ENCODE results near the gene STX3. TPM values are rescaled to one million over a fixed set of nuclear protein-coding genes. Genes with fewer than 3 reads are reported as not detected.

The STX3 gene
- total and polyA plus RNA-seq, 2 of the 13 experiments (the other 11 are each of a cell fraction or from before 2014, with no cell fraction given): 16.5 to 24.0 TPM

- TF ChIP-seq ZNF609 (CRISPR knock-in tag; IDR thresholded peaks at IDR 0.05; ENCODE audit: borderline replicate concordance) (no peak), ZNF841 (CRISPR knock-in tag; IDR thresholded peaks at IDR 0.05; ENCODE audit: borderline replicate concordance) (no peak), MYPOP (CRISPR knock-in tag; IDR thresholded peaks at IDR 0.05) (no peak), ATM (IDR thresholded peaks at IDR 0.05; ENCODE audit: borderline replicate concordance) (no peak), NONO (IDR thresholded peaks at IDR 0.05) (no peak), NONO (CRISPR knock-in tag; conservative IDR thresholded peaks at IDR 0.05) (no peak)
Measured at GRCh38 chr11:59804061-59804460, 48.9 kb downstream of the STX3 start (continued).

- CTCF ChIA-PET (ENCODE audit: low intra/inter-chr PET ratio, low total read pairs): no interaction called here
- FAIRE-seq (no peak), DNase-seq (ENCODE audit: low spot score) (peak; percentile 50), ATAC-seq (no peak)
- H3K4me3 ChIP-seq (replicated peaks in 1 of 3; ENCODE audit: insufficient read depth in 1 of 3, low read depth in 2 of 3, low read length in 3 of 3): no peak overlapping the region
- H3K36me3 ChIP-seq (replicated peaks in 1 of 2; ENCODE audit: control insufficient read depth in 1 of 2, insufficient read depth in 2 of 2, low read length in 2 of 2): peaks cover 7 to 25% of the 10 kb centered on the region in 2 experiments
- no peak overlapping the region; the same call in 1 of the 2 replicates for H3K4me2 ChIP-seq (ENCODE audit: low read depth, low read length)
- peaks cover 39% of the 10 kb centered on the region for H3K4me1 ChIP-seq (ENCODE audit: insufficient read depth, low read length)
- no peaks in the 10 kb centered on the region for H3K9me3 ChIP-seq (ENCODE audit: low read length)
- intact Hi-C loops (cut with micrococcal nuclease; ENCODE audit: unreplicated experiment) (loop anchor here (10.0 kb wide), 1 partner anchor 142 kb away; the partner anchor contains the start of gene PATL1), in situ Hi-C loops (cut with HindIII; ENCODE audit: extremely low pct_ligation_motif_present, low pct_unique_long_range_greater_than_20kb) (loop anchor here (10.0 kb wide), 1 partner anchor 132 kb away; no protein-coding TSS in a partner anchor)
- POLR2A ChIA-PET: interaction anchor here (1.5 kb wide), 1 partner anchor 20 kb away, joined by 3 read pairs; no protein-coding TSS in a partner anchor
- H3K79me2 ChIP-seq (ENCODE audit: insufficient read depth, low read length): peaks cover 4% of the 10 kb centered on the region
- TF ChIP-seq DRAP1 (CRISPR knock-in tag; IDR thresholded peaks at IDR 0.05) (no peak), GABPA (IDR thresholded peaks at IDR 0.05; ENCODE audit: low read depth, low read length) (no peak), GABPA (CRISPR knock-in tag; IDR thresholded peaks at IDR 0.05; ENCODE audit: low read depth) (peak; percentile 33; the same call in 1 of the 2 replicates), ZNF530 (CRISPR knock-in tag; IDR thresholded peaks at IDR 0.05; ENCODE audit: low read depth) (no peak), UBTF (CRISPR knock-in tag; IDR thresholded peaks at IDR 0.05) (no peak), ZNF629 (CRISPR knock-in tag; conservative IDR thresholded peaks at IDR 0.05) (peak; percentile 71), HNF4A (CRISPR knock-in tag; IDR thresholded peaks at IDR 0.05) (peak; percentile 65), NR2F1 (CRISPR knock-in tag; IDR thresholded peaks at IDR 0.05) (0 out of 4 replicates have a peak, but pooled peaks of 1 of the 2 experiments have one; percentile 17)
- WGBS (ENCODE audit: low lambda C conversion rate): 90% methylated on average over 1 of the region's 1 CpG
- no peak overlapping the region for H2AFZ ChIP-seq (ENCODE audit: low read length)
- H3K9ac ChIP-seq (ENCODE audit: insufficient read depth, low read depth, low read length): no peak overlapping the region
- peak overlapping the region; percentile 4 for H3K27ac ChIP-seq (ENCODE audit: extremely low read length, insufficient read depth, low read length)
- no TSS peak for BruUV-seq (replicated peaks)
- no peaks in the 10 kb centered on the region for H4K20me1 ChIP-seq (ENCODE audit: insufficient read depth, low read length)
- no peaks in the 10 kb centered on the region for H3K27me3 ChIP-seq (ENCODE audit: control insufficient read depth in 1 of 2, insufficient read depth in 2 of 2, low read length in 2 of 2)
Measured at GRCh38 chr11:59807047-59807610, 52.0 kb downstream of the STX3 start.
